HEK293 (cell line): Measurements from ENCODE around the gene VEZT.

Source experiments
- KLF16 ChIP-seq: fragments of 450-650 bp; formaldehyde crosslinking; IDR thresholded peaks from 2 replicates; pipeline ENCODE4 v1.5.1; 2017; ENCODE audit warnings: missing biosample characterization, missing genetic modification characterization
- MYNN ChIP-seq: fragments of 450-650 bp; formaldehyde crosslinking; IDR thresholded peaks from 2 replicates; pipeline ENCODE4 v1.5.1; 2016; ENCODE audit warnings: missing biosample characterization, missing genetic modification characterization, borderline replicate concordance
- YY1 ChIP-seq: fragments of 450-650 bp; formaldehyde crosslinking; IDR thresholded peaks from 2 replicates; pipeline ENCODE4 v1.5.1; 2018; ENCODE audit warnings: missing biosample characterization, missing genetic modification characterization
- ZBTB1 ChIP-seq: fragments of 450-650 bp; formaldehyde crosslinking; IDR thresholded peaks from 2 replicates; pipeline ENCODE4 v1.5.1; 2016; ENCODE audit warnings: missing biosample characterization, missing genetic modification characterization
- ZBTB21 ChIP-seq: fragments of 450-650 bp; formaldehyde crosslinking; IDR thresholded peaks from 2 replicates; pipeline ENCODE4 v1.5.1; 2017; ENCODE audit warnings: missing biosample characterization, missing genetic modification characterization
- ZBTB48 ChIP-seq: fragments of 450-650 bp; formaldehyde crosslinking; IDR thresholded peaks from 2 replicates; pipeline ENCODE4 v1.5.1; 2016; ENCODE audit warnings: missing biosample characterization, missing genetic modification characterization
- ZFP3 ChIP-seq: fragments of 450-650 bp; formaldehyde crosslinking; IDR thresholded peaks from 2 replicates; pipeline ENCODE4 v1.5.1; 2016; ENCODE audit warnings: low read depth, missing biosample characterization, missing genetic modification characterization
- ZNF2 ChIP-seq: fragments of 450-650 bp; formaldehyde crosslinking; IDR thresholded peaks from 2 replicates; pipeline ENCODE4 v1.5.1; 2016; ENCODE audit warnings: missing biosample characterization, missing genetic modification characterization
- ZNF23 ChIP-seq: fragments of 450-650 bp; formaldehyde crosslinking; IDR thresholded peaks from 2 replicates; pipeline ENCODE4 v1.5.1; 2016; ENCODE audit warnings: missing biosample characterization, missing genetic modification characterization, borderline replicate concordance
- ZNF311 ChIP-seq: fragments of 450-650 bp; formaldehyde crosslinking; IDR thresholded peaks from 2 replicates; pipeline ENCODE4 v1.5.1; 2017; ENCODE audit warnings: missing biosample characterization, missing genetic modification characterization, borderline replicate concordance
- ZNF354C ChIP-seq: fragments of 450-650 bp; formaldehyde crosslinking; IDR thresholded peaks from 2 replicates; pipeline ENCODE4 v1.5.1; 2016; ENCODE audit warnings: missing biosample characterization, missing genetic modification characterization, low read depth, borderline replicate concordance
- ZNF37A ChIP-seq: fragments of 450-650 bp; IDR thresholded peaks from 2 replicates; pipeline ENCODE4 v1.5.1; 2018; ENCODE audit warnings: missing biosample characterization, missing genetic modification characterization
- ZNF555 ChIP-seq: fragments of 450-650 bp; formaldehyde crosslinking; conservative IDR thresholded peaks from 2 replicates; pipeline ENCODE4 v1.5.1; 2017; ENCODE audit warnings: missing biosample characterization, mild to moderate bottlenecking, missing genetic modification characterization, inconsistent platforms
- ZNF596 ChIP-seq: fragments of 450-650 bp; IDR thresholded peaks from 2 replicates; pipeline ENCODE4 v1.5.0; 2018; ENCODE audit warnings: missing biosample characterization, mild to moderate bottlenecking, missing genetic modification characterization, moderate library complexity
- ZNF707 ChIP-seq: fragments of 450-650 bp; formaldehyde crosslinking; IDR thresholded peaks from 2 replicates; pipeline ENCODE4 v1.5.1; 2016; ENCODE audit warnings: missing biosample characterization, missing genetic modification characterization
- ZNF768 ChIP-seq: fragments of 450-650 bp; formaldehyde crosslinking; IDR thresholded peaks from 2 replicates; pipeline ENCODE4 v1.5.1; 2018; ENCODE audit warnings: missing biosample characterization, mild to moderate bottlenecking, missing genetic modification characterization
- ZNF776 ChIP-seq: fragments of 450-650 bp; formaldehyde crosslinking; IDR thresholded peaks from 2 replicates; pipeline ENCODE4 v1.5.0; 2017; ENCODE audit warnings: missing biosample characterization, missing genetic modification characterization, borderline replicate concordance
- TF ChIP-seq, protein P1 (sequence below): fragments of 450-650 bp; formaldehyde crosslinking; IDR thresholded peaks from 2 replicates; pipeline ENCODE4 v1.5.1; 2016; ENCODE audit warnings: missing biosample characterization, missing genetic modification characterization, low read depth
- TF ChIP-seq, protein P2 (sequence below): fragments of 450-650 bp; formaldehyde crosslinking; IDR thresholded peaks from 2 replicates; pipeline ENCODE4 v1.5.1; 2016; ENCODE audit warnings: missing biosample characterization, missing genetic modification characterization
- TF ChIP-seq, protein P3 (sequence below): fragments of 450-650 bp; formaldehyde crosslinking; IDR thresholded peaks from 2 replicates; pipeline ENCODE4 v1.5.0; 2017; ENCODE audit warnings: missing biosample characterization, missing genetic modification characterization, borderline replicate concordance
- TF ChIP-seq, protein P4 (sequence below): fragments of 450-650 bp; IDR thresholded peaks from 2 replicates; pipeline ENCODE4 v1.5.1; 2018; ENCODE audit warnings: missing biosample characterization, missing genetic modification characterization
- TF ChIP-seq, protein P5 (sequence below): fragments of 450-650 bp; formaldehyde crosslinking; conservative IDR thresholded peaks from 2 replicates; pipeline ENCODE4 v1.5.1; 2016; ENCODE audit warnings: low read depth, missing biosample characterization, missing genetic modification characterization
- TF ChIP-seq, protein P6 (sequence below): fragments of 450-650 bp; formaldehyde crosslinking; IDR thresholded peaks from 2 replicates; pipeline ENCODE4 v1.5.1; 2017; ENCODE audit warnings: missing biosample characterization, missing genetic modification characterization
- TF ChIP-seq, protein P7 (sequence below): fragments of 450-650 bp; formaldehyde crosslinking; IDR thresholded peaks from 2 replicates; pipeline ENCODE4 v1.5.1; 2016; ENCODE audit warnings: missing biosample characterization, missing genetic modification characterization

Gene VEZT

DNA sequence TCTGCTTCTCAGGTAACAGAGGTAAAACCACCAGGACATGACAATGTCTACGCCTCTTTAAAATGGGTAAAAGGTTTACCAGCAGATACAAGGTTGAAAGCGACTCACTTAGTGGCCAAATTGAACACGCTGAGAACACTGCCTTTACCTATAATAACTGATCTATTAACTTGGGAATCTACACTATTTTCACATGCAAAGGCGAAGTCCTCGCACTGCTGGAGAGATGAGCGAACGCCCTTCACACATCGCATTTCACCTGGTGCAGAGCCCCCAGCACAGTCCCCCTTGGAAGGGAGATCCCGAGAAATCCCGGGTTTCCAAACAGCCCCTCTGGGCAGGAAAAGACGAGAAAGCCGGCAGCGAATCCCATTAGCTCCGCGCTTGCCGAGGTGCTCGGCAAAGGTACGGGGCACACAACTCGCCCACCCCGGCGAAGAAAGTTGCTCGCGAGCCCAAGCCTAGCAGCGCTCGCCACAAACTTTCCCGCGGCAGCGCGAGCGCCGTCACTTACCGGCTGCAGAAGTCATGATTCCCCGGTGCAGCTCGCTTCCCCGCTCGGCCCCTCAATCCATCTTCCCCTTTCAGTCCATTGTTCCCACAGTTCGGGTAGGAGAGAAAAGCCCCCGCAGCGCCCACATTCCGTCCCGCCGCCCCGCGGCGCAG is 763 bp upstream of the VEZT start (continued):
- TF ChIP-seq, protein P1, sequence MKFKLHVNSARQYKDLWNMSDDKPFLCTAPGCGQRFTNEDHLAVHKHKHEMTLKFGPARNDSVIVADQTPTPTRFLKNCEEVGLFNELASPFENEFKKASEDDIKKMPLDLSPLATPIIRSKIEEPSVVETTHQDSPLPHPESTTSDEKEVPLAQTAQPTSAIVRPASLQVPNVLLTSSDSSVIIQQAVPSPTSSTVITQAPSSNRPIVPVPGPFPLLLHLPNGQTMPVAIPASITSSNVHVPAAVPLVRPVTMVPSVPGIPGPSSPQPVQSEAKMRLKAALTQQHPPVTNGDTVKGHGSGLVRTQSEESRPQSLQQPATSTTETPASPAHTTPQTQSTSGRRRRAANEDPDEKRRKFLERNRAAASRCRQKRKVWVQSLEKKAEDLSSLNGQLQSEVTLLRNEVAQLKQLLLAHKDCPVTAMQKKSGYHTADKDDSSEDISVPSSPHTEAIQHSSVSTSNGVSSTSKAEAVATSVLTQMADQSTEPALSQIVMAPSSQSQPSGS (tag by site-specific recombination): no peak
- TF ChIP-seq ZNF776 (tag by site-specific recombination) (no peak), YY1 (no peak), ZNF2 (tag by site-specific recombination) (peak; percentile 42; the same call in 1 of the 2 replicates), KLF16 (tag by site-specific recombination) (no peak), ZNF23 (tag by site-specific recombination) (no peak), ZBTB21 (tag by site-specific recombination) (no peak), ZNF354C (tag by site-specific recombination) (no peak), ZNF311 (tag by site-specific recombination) (no peak), ZBTB48 (tag by site-specific recombination) (no peak), ZNF37A (tag by site-specific recombination) (no peak), ZNF707 (no peak), ZNF768 (tag by site-specific recombination) (no peak), ZBTB1 (tag by site-specific recombination) (no peak), MYNN (tag by site-specific recombination) (no peak), ZFP3 (tag by site-specific recombination) (no peak), ZNF555 (no peak), ZNF596 (no peak)
- TF ChIP-seq, protein P2, sequence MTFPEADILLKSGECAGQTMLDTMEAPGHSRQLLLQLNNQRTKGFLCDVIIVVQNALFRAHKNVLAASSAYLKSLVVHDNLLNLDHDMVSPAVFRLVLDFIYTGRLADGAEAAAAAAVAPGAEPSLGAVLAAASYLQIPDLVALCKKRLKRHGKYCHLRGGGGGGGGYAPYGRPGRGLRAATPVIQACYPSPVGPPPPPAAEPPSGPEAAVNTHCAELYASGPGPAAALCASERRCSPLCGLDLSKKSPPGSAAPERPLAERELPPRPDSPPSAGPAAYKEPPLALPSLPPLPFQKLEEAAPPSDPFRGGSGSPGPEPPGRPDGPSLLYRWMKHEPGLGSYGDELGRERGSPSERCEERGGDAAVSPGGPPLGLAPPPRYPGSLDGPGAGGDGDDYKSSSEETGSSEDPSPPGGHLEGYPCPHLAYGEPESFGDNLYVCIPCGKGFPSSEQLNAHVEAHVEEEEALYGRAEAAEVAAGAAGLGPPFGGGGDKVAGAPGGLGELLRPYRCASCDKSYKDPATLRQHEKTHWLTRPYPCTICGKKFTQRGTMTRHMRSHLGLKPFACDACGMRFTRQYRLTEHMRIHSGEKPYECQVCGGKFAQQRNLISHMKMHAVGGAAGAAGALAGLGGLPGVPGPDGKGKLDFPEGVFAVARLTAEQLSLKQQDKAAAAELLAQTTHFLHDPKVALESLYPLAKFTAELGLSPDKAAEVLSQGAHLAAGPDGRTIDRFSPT: no peak
- TF ChIP-seq, protein P3, sequence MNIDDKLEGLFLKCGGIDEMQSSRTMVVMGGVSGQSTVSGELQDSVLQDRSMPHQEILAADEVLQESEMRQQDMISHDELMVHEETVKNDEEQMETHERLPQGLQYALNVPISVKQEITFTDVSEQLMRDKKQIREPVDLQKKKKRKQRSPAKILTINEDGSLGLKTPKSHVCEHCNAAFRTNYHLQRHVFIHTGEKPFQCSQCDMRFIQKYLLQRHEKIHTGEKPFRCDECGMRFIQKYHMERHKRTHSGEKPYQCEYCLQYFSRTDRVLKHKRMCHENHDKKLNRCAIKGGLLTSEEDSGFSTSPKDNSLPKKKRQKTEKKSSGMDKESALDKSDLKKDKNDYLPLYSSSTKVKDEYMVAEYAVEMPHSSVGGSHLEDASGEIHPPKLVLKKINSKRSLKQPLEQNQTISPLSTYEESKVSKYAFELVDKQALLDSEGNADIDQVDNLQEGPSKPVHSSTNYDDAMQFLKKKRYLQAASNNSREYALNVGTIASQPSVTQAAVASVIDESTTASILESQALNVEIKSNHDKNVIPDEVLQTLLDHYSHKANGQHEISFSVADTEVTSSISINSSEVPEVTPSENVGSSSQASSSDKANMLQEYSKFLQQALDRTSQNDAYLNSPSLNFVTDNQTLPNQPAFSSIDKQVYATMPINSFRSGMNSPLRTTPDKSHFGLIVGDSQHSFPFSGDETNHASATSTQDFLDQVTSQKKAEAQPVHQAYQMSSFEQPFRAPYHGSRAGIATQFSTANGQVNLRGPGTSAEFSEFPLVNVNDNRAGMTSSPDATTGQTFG (tag by site-specific recombination): no peak
- TF ChIP-seq, protein P4, sequence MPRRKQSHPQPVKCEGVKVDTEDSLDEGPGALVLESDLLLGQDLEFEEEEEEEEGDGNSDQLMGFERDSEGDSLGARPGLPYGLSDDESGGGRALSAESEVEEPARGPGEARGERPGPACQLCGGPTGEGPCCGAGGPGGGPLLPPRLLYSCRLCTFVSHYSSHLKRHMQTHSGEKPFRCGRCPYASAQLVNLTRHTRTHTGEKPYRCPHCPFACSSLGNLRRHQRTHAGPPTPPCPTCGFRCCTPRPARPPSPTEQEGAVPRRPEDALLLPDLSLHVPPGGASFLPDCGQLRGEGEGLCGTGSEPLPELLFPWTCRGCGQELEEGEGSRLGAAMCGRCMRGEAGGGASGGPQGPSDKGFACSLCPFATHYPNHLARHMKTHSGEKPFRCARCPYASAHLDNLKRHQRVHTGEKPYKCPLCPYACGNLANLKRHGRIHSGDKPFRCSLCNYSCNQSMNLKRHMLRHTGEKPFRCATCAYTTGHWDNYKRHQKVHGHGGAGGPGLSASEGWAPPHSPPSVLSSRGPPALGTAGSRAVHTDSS (tag by site-specific recombination): no peak
- TF ChIP-seq, protein P5, sequence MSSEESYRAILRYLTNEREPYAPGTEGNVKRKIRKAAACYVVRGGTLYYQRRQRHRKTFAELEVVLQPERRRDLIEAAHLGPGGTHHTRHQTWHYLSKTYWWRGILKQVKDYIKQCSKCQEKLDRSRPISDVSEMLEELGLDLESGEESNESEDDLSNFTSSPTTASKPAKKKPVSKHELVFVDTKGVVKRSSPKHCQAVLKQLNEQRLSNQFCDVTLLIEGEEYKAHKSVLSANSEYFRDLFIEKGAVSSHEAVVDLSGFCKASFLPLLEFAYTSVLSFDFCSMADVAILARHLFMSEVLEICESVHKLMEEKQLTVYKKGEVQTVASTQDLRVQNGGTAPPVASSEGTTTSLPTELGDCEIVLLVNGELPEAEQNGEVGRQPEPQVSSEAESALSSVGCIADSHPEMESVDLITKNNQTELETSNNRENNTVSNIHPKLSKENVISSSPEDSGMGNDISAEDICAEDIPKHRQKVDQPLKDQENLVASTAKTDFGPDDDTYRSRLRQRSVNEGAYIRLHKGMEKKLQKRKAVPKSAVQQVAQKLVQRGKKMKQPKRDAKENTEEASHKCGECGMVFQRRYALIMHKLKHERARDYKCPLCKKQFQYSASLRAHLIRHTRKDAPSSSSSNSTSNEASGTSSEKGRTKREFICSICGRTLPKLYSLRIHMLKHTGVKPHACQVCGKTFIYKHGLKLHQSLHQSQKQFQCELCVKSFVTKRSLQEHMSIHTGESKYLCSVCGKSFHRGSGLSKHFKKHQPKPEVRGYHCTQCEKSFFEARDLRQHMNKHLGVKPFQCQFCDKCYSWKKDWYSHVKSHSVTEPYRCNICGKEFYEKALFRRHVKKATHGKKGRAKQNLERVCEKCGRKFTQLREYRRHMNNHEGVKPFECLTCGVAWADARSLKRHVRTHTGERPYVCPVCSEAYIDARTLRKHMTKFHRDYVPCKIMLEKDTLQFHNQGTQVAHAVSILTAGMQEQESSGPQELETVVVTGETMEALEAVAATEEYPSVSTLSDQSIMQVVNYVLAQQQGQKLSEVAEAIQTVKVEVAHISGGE (tag by site-specific recombination): peak; percentile 56; the same call in 1 of the 2 replicates
- TF ChIP-seq, protein P6, sequence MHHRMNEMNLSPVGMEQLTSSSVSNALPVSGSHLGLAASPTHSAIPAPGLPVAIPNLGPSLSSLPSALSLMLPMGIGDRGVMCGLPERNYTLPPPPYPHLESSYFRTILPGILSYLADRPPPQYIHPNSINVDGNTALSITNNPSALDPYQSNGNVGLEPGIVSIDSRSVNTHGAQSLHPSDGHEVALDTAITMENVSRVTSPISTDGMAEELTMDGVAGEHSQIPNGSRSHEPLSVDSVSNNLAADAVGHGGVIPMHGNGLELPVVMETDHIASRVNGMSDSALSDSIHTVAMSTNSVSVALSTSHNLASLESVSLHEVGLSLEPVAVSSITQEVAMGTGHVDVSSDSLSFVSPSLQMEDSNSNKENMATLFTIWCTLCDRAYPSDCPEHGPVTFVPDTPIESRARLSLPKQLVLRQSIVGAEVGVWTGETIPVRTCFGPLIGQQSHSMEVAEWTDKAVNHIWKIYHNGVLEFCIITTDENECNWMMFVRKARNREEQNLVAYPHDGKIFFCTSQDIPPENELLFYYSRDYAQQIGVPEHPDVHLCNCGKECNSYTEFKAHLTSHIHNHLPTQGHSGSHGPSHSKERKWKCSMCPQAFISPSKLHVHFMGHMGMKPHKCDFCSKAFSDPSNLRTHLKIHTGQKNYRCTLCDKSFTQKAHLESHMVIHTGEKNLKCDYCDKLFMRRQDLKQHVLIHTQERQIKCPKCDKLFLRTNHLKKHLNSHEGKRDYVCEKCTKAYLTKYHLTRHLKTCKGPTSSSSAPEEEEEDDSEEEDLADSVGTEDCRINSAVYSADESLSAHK (tag by site-specific recombination): no peak
- TF ChIP-seq, protein P7, sequence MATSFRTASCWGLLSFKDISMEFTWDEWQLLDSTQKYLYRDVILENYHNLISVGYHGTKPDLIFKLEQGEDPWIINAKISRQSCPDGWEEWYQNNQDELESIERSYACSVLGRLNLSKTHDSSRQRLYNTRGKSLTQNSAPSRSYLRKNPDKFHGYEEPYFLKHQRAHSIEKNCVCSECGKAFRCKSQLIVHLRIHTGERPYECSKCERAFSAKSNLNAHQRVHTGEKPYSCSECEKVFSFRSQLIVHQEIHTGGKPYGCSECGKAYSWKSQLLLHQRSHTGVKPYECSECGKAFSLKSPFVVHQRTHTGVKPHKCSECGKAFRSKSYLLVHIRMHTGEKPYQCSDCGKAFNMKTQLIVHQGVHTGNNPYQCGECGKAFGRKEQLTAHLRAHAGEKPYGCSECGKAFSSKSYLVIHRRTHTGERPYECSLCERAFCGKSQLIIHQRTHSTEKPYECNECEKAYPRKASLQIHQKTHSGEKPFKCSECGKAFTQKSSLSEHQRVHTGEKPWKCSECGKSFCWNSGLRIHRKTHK (tag by site-specific recombination): no peak
